ENCODE data around the gene TNRC18. TPM values are rescaled to one million over a fixed set of nuclear protein-coding genes. Genes with fewer than 3 reads are reported as not detected.

TNRC18 gene
- total and polyA plus RNA-seq, 9 of the 15 experiments (the other 6 are each of a cell fraction or from before 2014, with no cell fraction given): 0.03 to 43.2 (median 18.0) TPM

GRCh38 chr7:5452937-5453540 is 29.4 kb upstream of the TNRC18 start (continued):
- TF ChIP-seq ZKSCAN8 (CRISPR knock-in tag; IDR thresholded peaks at IDR 0.05): no peak
- no peak for TF ChIP-seq ZNF274 (IDR thresholded peaks at IDR 0.05; ENCODE audit: borderline replicate concordance, low read depth, low read length)
- no peak for TF ChIP-seq MITF (IDR thresholded peaks at IDR 0.05)
- no peak for TF ChIP-seq HNRNPH1 (optimal IDR thresholded peaks at IDR 0.05; ENCODE audit: low read depth, low read length)
- TF ChIP-seq PRMT5 (CRISPR knock-in tag; IDR thresholded peaks at IDR 0.05): no peak
- TF ChIP-seq NCOA4 (IDR thresholded peaks at IDR 0.05; ENCODE audit: partially characterized antibody): no peak
- TF ChIP-seq ZFPM2 (CRISPR knock-in tag; IDR thresholded peaks at IDR 0.05): no peak
- no peak for TF ChIP-seq DMBX1 (CRISPR knock-in tag; IDR thresholded peaks at IDR 0.05; ENCODE audit: borderline replicate concordance)
- TF ChIP-seq MLX (CRISPR knock-in tag; conservative IDR thresholded peaks at IDR 0.05): no peak
- no peak for TF ChIP-seq E2F4 (CRISPR knock-in tag; IDR thresholded peaks at IDR 0.05; ENCODE audit: low read depth)
- TF ChIP-seq BRD9 (IDR thresholded peaks at IDR 0.05; ENCODE audit: low read depth, partially characterized antibody): no peak
- 0 out of 2 replicates have a peak, but pooled peaks have one; percentile 42 for TF ChIP-seq PHF21A (IDR thresholded peaks at IDR 0.05; ENCODE audit: borderline replicate concordance, low read depth)
- no peak for TF ChIP-seq RREB1 (CRISPR knock-in tag; IDR thresholded peaks at IDR 0.05)
- TF ChIP-seq ZBTB9 (CRISPR knock-in tag; IDR thresholded peaks at IDR 0.05): no peak
- TF ChIP-seq ARID3A (IDR thresholded peaks at IDR 0.05; ENCODE audit: borderline replicate concordance, low read depth, low read length): no peak
